GM12801 (cell line): Measurements from ENCODE around the gene RASL11A.

Experiments
- CTCF ChIP-seq: IDR thresholded peaks from one replicate; pipeline ENCODE4 v1.5.1; 2011; ENCODE audit warnings: control low read depth; ENCODE audit not compliant: insufficient read length; ENCODE audit errors: extremely low read depth

Gene RASL11A

GRCh38 chr13:27293873-27294515, 23.4 kb downstream of the RASL11A start:
- TF ChIP-seq CTCF: no peak

GRCh38 chr13:27295096-27295495, 24.5 kb downstream of the RASL11A start:
- no peak for TF ChIP-seq CTCF

- TF ChIP-seq CTCF: no peak
Measured at GRCh38 chr13:27295660-27296059, 25.0 kb downstream of the RASL11A start.

GRCh38 chr13:27296496-27296895, 25.9 kb downstream of the RASL11A start:
- no peak for TF ChIP-seq CTCF

- TF ChIP-seq CTCF: no peak
Measured at GRCh38 chr13:27298849-27299248, 28.2 kb downstream of the RASL11A start.

- no peak for TF ChIP-seq CTCF
Measured at GRCh38 chr13:27300941-27301586, 30.4 kb downstream of the RASL11A start.

GRCh38 chr13:27302643-27303262, 32.1 kb downstream of the RASL11A start:
- TF ChIP-seq CTCF: no peak
